Endothelial cell of umbilical vein (primary cell): ENCODE data around the gene CCDC116. TPM values are rescaled to one million over a fixed set of nuclear protein-coding genes. Genes with fewer than 3 reads are reported as not detected.

Experiments
- BruUV-seq: library from RNA; stranded (reverse); fragments of 400-500 nt; replicated peaks from 2 replicates; lab custom pipeline; 2021; lab: Mats Ljungman, UMichigan
- CTCF ChIA-PET: fragments of 300-600, 350-600 bp; sonication (Branson Sonifier 250); formaldehyde crosslinking; loops from one replicate; lab custom pipeline; 2021; ENCODE audit warnings: antibody characterized with exemption, inconsistent platforms; lab: Charles Lee
- POLR2A ChIA-PET: fragments of 300-600, 350-600 bp; sonication (Branson Sonifier 250); formaldehyde crosslinking; loops from one replicate; lab custom pipeline; 2021; ENCODE audit warnings: antibody characterized with exemption, inconsistent platforms; lab: Charles Lee
- DNase-seq: peaks from one replicate; pipeline ENCODE4 v3.0.0-alpha.2; 2011; ENCODE audit warnings: low read depth, low spot score
- FAIRE-seq: peaks from 2 replicates; lab custom pipeline; 2011; peaks lifted over from hg19 to GRCh38; lab: Jason Lieb, UNC
- H2AFZ ChIP-seq: 2 replicates; pipeline ENCODE4 v1.6.0; 2012; ENCODE audit warnings: low read depth, low read length, control low read depth, inconsistent platforms
- H3K27ac ChIP-seq: 2 replicates; pipeline ENCODE4 v1.5.1; 2011; ENCODE audit warnings: low read depth, mild to moderate bottlenecking, control low read depth, low read length, moderate library complexity; ENCODE audit not compliant: insufficient read depth
- H3K27me3 ChIP-seq, 2 experiments: 2 replicates each; pipeline versions ENCODE4 v1.6.0 to v1.6.1; 2011; ENCODE audit warnings: low read length in 2 of 2, mixed read lengths in 1 of 2; ENCODE audit not compliant: control insufficient read depth in 2 of 2, insufficient read depth in 2 of 2
- H3K36me3 ChIP-seq, 2 experiments: 2 replicates in 1 of 2; 3 replicates in 1 of 2; pipeline ENCODE4 v1.5.1; 2011; ENCODE audit warnings: low read length in 2 of 2, mild to moderate bottlenecking in 1 of 2, moderate library complexity in 1 of 2; ENCODE audit not compliant: control insufficient read depth in 2 of 2, insufficient read depth in 2 of 2; ENCODE audit errors: extremely low read depth in 1 of 2
- H3K4me1 ChIP-seq: 3 replicates; pipeline ENCODE4 v1.5.1; 2011; ENCODE audit warnings: mild to moderate bottlenecking, low read length; ENCODE audit not compliant: control insufficient read depth, insufficient read depth; ENCODE audit errors: extremely low read depth
- H3K4me2 ChIP-seq: 2 replicates; pipeline ENCODE4 v1.6.1; 2011; ENCODE audit warnings: low read length, control low read depth, mixed read lengths; ENCODE audit not compliant: insufficient read depth
- H3K4me3 ChIP-seq, 3 experiments: fragments of 200-600 bp in 1 of 3; sonication (generic), shearing (Covaris generic) in 1 of 3; replicated peaks in 1 of 3; 2 replicates each; pipeline ENCODE4 v1.5.1; 2011 to 2016; ENCODE audit warnings: control low read depth in 3 of 3, low read length in 3 of 3, mild to moderate bottlenecking in 2 of 3, inconsistent platforms in 1 of 3, low read depth in 1 of 3, moderate library complexity in 1 of 3; ENCODE audit not compliant: insufficient read depth in 1 of 3
- H3K79me2 ChIP-seq: 2 replicates; pipeline ENCODE4 v1.6.0; 2012; ENCODE audit warnings: low read length, inconsistent platforms; ENCODE audit not compliant: control insufficient read depth, insufficient read depth
- H3K9ac ChIP-seq: replicated peaks from 2 replicates; pipeline ENCODE3; 2011; ENCODE audit warnings: low read length, control low read depth; ENCODE audit not compliant: insufficient read depth; ENCODE audit errors: extremely low read depth
- H3K9me1 ChIP-seq: replicated peaks from 3 replicates; pipeline ENCODE4 v1.6.0; 2011; ENCODE audit warnings: mild to moderate bottlenecking, low read length; ENCODE audit not compliant: control insufficient read depth, insufficient read depth; ENCODE audit errors: extremely low read depth
- H3K9me3 ChIP-seq: replicated peaks from 2 replicates; pipeline ENCODE4 v1.5.1; 2012; ENCODE audit warnings: low read length, inconsistent platforms; ENCODE audit not compliant: control insufficient read depth, insufficient read depth
- H4K20me1 ChIP-seq: replicated peaks from 2 replicates; pipeline ENCODE3; 2011; ENCODE audit warnings: mild to moderate bottlenecking, low read length; ENCODE audit not compliant: control insufficient read depth, insufficient read depth; ENCODE audit errors: extremely low read depth
- EZH2 ChIP-seq: IDR thresholded peaks from 2 replicates; pipeline ENCODE4 v1.6.1; 2012; ENCODE audit warnings: borderline replicate concordance, low read depth, mild to moderate bottlenecking, moderate library complexity, low read length, inconsistent platforms; ENCODE audit not compliant: severe bottlenecking
- FOS ChIP-seq: IDR thresholded peaks from 2 replicates; pipeline ENCODE4 v1.6.1; 2011; ENCODE audit warnings: mild to moderate bottlenecking, low read length, moderate library complexity, borderline replicate concordance; ENCODE audit not compliant: insufficient read depth
- GATA2 ChIP-seq: IDR thresholded peaks from 2 replicates; pipeline ENCODE4 v1.7.0; 2011; ENCODE audit warnings: low read depth, mild to moderate bottlenecking, moderate library complexity, mixed read lengths, low read length; ENCODE audit not compliant: insufficient read length, insufficient read depth
- JUN ChIP-seq: IDR thresholded peaks from 2 replicates; pipeline ENCODE4 v1.6.1; 2011; ENCODE audit warnings: borderline replicate concordance, low read depth; ENCODE audit not compliant: insufficient read length, insufficient read depth
- MYC ChIP-seq: IDR thresholded peaks from one replicate; pipeline ENCODE4 v1.6.1; 2011; ENCODE audit warnings: mild to moderate bottlenecking, low read depth, low read length
- POLR2A ChIP-seq: IDR thresholded peaks from 2 replicates; pipeline ENCODE4 v1.6.1; 2012; ENCODE audit warnings: low read depth, mild to moderate bottlenecking, control low read depth, low read length
- POLR2AphosphoS5 ChIP-seq: IDR thresholded peaks from 2 replicates; pipeline ENCODE4 v1.6.1; 2012; ENCODE audit warnings: low read depth, mild to moderate bottlenecking, control low read depth, low read length, moderate library complexity; ENCODE audit not compliant: insufficient read depth
- dilution Hi-C: fragments of 300-500 bp; cut with MboI; formaldehyde crosslinking; loops from one replicate; pipeline ENCODE4 v1.15.0; 2019; ENCODE audit warnings: low sequenced_read_pairs; ENCODE audit not compliant: extremely low pct_ligation_motif_present
- intact Hi-C: fragments of 100-400 bp; cut with micrococcal nuclease; formaldehyde crosslinking; loops from one replicate; pipeline ENCODE4 v1.10.0; 2022
- polyA plus RNA-seq, 4 experiments: library from polyadenylated mRNA; depleted of rRNA in 3 of 4; stranded (reverse) in 3 of 4; unstranded in 1 of 4; fragments of >200 nt; gene quantifications; 2 replicates each; pipeline versions ENCODE4 v1.2.1 to v1.2.3, GENCODE V29; 2011 to 2012; ENCODE audit warnings: missing spikeins in 1 of 4
- total RNA-seq: library from RNA; stranded (reverse); gene quantifications from 2 replicates; pipeline ENCODE4 v1.2.3, GENCODE V29; 2021
- TF ChIP-seq, protein P1 (sequence below), 2 donors: IDR thresholded peaks; 1 replicate in 1 of 2; 2 replicates in 1 of 2; pipeline ENCODE4 v1.5.1; 2011; ENCODE audit warnings: low read length in 2 of 2, mild to moderate bottlenecking in 2 of 2, moderate library complexity in 2 of 2, control low read depth in 1 of 2, inconsistent platforms in 1 of 2, low read depth in 1 of 2; ENCODE audit not compliant: insufficient read depth in 1 of 2; ENCODE audit errors: extremely low read depth in 1 of 2
- TF ChIP-seq, protein P2 (sequence below): IDR thresholded peaks from 2 replicates; pipeline ENCODE4 v1.6.1; 2011; ENCODE audit not compliant: insufficient read depth, insufficient read length

CCDC116 gene
- total and polyA plus RNA-seq, 2 donors (not counting 3 experiments of a cell fraction or from before 2014, with no cell fraction given), result 0.21 to 0.33 TPM

DNA sequence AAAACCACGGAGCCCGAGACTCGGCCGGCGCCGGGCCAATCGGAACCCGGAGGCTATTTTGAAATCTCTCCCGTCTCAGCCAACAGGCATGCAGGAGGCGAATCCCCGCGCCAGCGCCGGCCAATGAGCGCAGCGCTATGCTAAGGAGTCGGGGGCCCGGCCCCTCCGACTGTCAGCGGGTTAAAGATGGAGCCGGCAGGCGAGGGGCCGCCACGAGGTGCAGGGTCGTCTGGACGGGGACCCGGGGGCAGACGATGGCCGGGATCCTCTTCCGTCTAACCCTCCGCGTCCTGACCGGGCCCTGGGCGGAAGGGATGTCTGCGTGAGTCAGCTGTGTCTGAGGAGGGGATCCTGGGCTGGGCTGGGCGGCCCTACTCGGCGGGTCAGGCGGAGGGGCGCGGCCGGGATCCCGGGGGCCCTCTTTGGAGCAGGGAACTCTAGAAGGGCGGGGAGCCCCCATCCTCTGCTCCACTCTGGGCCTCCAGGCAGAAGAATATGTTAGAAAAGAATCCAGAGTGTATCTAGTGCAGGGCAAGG is 19.5 kb downstream of the CCDC116 start:
- intact Hi-C loops, result loop anchor here (10.0 kb wide), 1 partner anchor 163 kb away; no protein-coding TSS in a partner anchor
- Histone ChIP-seq H3K4me2 (peak overlapping the region; percentile 93), H2AFZ (peak overlapping the region; percentile 90), H3K4me1 (peaks cover 17% of the 10 kb centered on the region), H4K20me1 (no peaks in the 10 kb centered on the region), H3K27me3 (no peaks in the 10 kb centered on the region), H3K27ac (peak overlapping the region; percentile 61), H3K79me2 (peaks cover 18% of the 10 kb centered on the region), H3K9ac (peak overlapping the region; percentile 78), H3K4me3 (peak overlapping the region; percentile 64 to 85 (median 66)), H3K36me3 (peaks cover 1 to 5% of the 10 kb centered on the region in 2 experiments), H3K9me3 (no peaks in the 10 kb centered on the region), H3K9me1 (no peaks in the 10 kb centered on the region)
- CTCF ChIA-PET, result interaction anchor here (1.3 to 3.2 kb wide), 2 partner anchors 9 to 11 kb away, joined by 4 to 16 read pairs; no protein-coding TSS in a partner anchor
- POLR2A ChIA-PET, result no interaction called here
- dilution Hi-C loops, result no loop called here
- DNase-seq, result peak; percentile 92
- TF ChIP-seq POLR2AphosphoS5 (peak; percentile 74), FOS (peak; percentile 52), EZH2 (no peak), POLR2A (peak; percentile 66), MYC (peak; percentile 48), GATA2 (no peak), JUN (no peak)
- TF ChIP-seq, protein P1, sequence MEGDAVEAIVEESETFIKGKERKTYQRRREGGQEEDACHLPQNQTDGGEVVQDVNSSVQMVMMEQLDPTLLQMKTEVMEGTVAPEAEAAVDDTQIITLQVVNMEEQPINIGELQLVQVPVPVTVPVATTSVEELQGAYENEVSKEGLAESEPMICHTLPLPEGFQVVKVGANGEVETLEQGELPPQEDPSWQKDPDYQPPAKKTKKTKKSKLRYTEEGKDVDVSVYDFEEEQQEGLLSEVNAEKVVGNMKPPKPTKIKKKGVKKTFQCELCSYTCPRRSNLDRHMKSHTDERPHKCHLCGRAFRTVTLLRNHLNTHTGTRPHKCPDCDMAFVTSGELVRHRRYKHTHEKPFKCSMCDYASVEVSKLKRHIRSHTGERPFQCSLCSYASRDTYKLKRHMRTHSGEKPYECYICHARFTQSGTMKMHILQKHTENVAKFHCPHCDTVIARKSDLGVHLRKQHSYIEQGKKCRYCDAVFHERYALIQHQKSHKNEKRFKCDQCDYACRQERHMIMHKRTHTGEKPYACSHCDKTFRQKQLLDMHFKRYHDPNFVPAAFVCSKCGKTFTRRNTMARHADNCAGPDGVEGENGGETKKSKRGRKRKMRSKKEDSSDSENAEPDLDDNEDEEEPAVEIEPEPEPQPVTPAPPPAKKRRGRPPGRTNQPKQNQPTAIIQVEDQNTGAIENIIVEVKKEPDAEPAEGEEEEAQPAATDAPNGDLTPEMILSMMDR (IDR thresholded peaks at IDR 0.05; ENCODE audit: extremely low read depth in 1 of 2, insufficient read depth in 1 of 2, low read depth in 1 of 2, low read length in 2 of 2), result no peak
- TF ChIP-seq, protein P2, sequence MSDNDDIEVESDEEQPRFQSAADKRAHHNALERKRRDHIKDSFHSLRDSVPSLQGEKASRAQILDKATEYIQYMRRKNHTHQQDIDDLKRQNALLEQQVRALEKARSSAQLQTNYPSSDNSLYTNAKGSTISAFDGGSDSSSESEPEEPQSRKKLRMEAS, result peak; percentile 53
- BruUV-seq, result no TSS peak
- peak; percentile 85 for FAIRE-seq
